Gastroesophageal sphincter (tissue), 3 donors: ENCODE results near the gene FNDC3A.

Experiments used
- CTCF ChIP-seq, 4 experiments: fragments of 200-600 bp in 2 of 4; fragments of 450-650 bp in 2 of 4; sonication (generic) in 1 of 4; IDR thresholded peaks; one replicate each; pipeline ENCODE4 v1.5.1; 2017 to 2019; ENCODE audit warnings: antibody characterized with exemption in 4 of 4, mild to moderate bottlenecking in 2 of 4, moderate library complexity in 2 of 4
- EP300 ChIP-seq: sonication (generic); formaldehyde crosslinking; IDR thresholded peaks from one replicate; pipeline ENCODE4 v1.6.1; 2017; ENCODE audit warnings: antibody characterized with exemption, mild to moderate bottlenecking

- peak in 2 of 4 experiments; percentile 2 to 47 for TF ChIP-seq CTCF (IDR thresholded peaks at IDR 0.05)
- TF ChIP-seq EP300, result no peak
These were observed at the start of gene FNDC3A for GRCh38 chr13:48975856-48976575.
